HG03457 (cell line): ENCODE results near the gene RABAC1.

Source experiments
- ATAC-seq: cut with Tn5 transposase; IDR thresholded peaks from one replicate; pipeline ENCODE4 v1.9.1; 2021; ENCODE audit warnings: moderate number of reproducible peaks; ENCODE audit not compliant: unreplicated experiment

Gene RABAC1

DNA sequence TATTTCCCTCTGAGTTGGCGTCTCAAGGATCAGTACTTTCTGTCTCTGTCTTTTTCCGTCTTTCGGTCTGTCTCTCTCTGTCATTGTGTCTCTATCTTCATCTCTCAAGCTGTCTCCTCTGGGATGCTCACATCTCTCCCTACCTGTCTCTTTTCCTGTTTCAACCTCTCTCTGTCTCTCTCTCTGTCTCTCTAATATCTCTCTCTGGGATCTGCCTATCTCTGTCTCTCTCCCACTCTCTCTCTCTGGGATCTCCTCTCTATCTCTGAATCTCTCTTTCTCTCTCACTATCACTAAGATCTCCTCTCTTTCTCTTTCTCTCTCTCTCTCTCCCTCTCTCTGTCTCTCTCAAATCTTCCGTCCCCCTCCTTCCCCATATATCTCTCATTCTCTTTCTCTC, 30.9 kb upstream of the RABAC1 start:
- ATAC-seq = no peak

DNA sequence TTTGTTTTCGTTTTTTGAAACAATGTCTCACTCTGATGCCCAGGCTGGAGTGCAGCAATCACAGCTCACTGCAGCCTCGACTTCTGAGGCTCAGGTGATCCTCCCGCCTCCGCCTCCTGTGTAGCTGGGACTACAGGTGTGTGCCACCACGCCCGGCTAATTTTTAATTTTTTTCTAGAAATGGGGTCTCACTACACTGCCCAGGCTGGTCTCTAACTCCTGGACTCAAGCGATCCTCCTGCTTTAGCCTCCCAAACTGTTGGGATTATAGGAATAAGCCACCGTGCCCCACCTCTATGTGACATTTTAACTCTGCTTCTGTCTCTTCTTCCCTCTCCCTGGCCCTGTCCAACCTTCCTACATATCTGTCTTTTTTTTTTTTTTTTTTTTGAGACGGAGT, 29.8 kb upstream of the RABAC1 start:
- no peak for ATAC-seq

DNA sequence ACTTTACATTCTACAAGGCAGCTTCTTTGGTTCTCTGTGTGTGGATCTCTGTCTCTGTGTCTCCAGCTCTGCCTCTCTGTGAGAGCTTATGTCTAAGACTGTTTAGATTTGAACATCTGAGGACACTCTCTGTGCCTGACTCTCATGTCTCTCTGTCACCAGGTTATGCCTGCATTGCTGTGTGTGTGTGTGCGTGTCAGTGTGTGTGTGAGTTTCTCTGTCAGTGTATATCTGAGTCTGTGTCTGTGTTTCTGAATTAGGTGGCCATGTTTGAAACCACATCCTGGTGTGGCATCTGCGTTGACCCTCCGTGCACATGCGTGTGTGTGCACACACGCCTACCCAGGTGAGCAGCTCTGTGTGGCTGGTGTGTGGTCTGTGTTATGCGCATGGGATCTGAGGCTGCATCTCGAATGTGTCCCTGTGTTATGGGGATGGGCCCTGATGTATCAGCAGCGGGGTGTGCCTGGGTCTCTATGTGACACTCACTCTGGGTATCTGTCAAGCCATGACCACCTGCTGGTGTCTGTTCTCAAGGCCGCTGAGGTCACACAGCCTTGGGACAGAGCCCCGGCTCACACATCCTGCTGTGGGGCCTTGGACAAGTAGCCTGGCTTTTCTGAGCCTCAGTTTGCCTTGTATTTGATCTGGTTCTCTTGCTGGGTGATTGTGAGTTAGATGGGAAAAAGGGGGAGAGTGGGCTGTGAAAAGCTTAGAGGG, 28.2 kb upstream of the RABAC1 start:
- no peak for ATAC-seq

DNA sequence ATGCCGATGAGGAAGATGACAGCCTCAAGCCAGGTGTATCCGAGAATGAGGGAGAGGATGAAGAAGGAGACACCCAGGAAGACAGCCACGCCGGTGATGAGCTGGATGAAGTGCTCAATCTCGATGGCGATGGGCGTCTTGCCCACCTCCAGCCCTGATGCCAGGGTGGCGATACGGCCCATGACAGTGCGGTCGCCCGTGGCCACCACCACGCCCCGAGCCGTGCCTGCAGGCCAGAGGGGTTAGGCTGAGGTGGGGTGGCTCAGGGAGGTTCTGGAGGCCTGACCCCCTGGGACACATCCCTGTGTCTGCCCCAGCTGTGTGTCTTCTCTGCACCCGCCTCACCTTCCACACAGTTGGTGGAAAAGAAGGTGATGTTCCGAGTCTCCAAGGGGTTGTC, 25.8 kb upstream of the RABAC1 start:
- ATAC-seq = no peak

DNA sequence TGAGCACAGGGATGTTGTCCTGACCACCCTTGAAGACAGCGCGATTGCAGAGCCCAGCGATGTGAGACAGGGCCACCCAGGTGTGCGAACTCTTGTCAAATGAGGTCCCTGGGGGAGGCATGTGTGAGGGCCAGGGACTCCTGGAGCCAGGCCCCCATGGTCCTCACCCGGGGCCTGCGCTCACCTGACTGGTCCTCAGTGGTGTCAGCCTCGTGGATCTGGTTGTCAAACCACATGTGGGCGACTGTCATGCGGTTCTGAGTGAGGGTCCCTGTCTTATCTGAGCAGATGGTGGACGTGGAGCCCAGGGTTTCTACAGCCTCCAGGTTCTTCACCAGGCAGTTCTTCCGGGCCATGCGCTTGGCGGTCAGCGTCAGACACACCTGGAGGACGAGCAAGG, 22.6 kb upstream of the RABAC1 start:
- ATAC-seq = no peak

DNA sequence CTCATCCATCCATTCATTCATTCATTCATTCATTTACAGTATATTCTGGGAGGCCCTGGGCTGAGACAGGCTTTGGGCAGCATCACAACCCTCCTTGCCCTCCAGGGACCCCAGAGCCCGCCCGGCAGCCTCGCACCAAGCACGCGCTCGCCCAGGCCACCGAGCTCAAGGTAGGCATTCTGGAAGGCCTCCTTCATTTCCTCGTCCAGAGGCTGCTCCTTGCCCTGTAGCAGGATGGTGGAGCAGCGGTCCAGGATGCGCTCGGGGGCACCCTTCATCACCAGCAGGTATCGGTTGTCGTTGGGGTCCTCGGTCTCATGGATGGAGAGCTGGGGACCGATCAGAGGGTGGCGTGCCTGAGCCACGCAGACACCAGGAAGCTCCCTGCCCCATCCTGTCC, 19.3 kb upstream of the RABAC1 start:
- no peak for ATAC-seq

DNA sequence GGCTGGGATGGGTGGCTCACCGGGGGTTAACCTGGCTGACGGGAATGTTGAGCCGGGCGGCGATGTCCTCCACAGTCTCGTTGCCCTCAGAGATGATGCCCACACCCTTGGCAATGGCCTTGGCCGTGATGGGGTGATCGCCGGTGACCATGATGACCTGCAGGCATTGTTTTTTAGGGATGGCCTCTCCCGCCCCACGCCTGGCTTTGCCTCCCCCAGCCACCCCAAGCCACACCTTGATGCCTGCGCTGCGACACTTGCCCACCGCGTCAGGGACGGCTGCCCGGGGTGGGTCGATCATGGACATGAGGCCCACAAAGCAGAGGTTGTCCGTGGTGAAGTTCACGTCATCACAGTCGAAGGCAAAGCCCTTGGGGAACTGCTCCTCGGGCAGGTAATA, 18.8 kb upstream of the RABAC1 start:
- ATAC-seq = no peak

DNA sequence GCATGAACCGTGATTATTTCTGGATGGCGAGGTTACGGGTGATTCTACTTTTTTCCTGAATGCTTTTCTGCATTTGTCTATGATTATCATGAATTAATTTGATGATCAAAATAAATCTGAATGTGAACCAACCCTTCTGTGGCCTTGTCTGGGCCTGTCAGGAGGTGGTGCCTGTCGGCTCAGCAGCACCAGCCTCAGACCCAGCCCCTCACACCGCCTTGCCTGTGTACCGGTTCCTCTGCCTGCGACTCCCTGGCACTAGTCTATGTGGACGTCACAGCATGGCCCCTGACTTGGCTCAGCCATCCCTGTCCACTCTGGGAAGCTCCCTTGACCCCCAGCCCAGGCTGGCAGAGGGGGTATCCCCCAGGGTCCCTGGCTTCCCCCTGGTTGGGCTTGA, 15.5 kb upstream of the RABAC1 start:
- ATAC-seq = no peak

DNA sequence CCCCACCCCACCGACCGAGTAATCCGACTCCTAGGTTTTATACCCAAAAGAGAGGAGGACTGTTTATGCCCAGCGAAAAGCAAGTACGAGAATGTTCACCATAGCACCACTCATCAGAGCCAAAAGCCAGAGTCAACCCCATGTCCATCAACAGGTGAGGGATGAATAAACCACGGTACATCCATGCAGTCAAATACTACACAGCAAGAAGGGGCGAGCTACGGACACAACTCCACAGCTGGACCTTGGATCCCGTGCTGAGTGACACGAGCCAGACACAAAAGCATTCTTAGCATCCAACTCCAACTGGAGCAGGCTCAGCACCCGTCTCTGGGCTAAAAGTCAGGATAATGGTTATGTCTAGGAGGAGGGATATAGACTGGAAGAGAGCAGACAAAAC, 12.2 kb upstream of the RABAC1 start:
- no peak for ATAC-seq

DNA sequence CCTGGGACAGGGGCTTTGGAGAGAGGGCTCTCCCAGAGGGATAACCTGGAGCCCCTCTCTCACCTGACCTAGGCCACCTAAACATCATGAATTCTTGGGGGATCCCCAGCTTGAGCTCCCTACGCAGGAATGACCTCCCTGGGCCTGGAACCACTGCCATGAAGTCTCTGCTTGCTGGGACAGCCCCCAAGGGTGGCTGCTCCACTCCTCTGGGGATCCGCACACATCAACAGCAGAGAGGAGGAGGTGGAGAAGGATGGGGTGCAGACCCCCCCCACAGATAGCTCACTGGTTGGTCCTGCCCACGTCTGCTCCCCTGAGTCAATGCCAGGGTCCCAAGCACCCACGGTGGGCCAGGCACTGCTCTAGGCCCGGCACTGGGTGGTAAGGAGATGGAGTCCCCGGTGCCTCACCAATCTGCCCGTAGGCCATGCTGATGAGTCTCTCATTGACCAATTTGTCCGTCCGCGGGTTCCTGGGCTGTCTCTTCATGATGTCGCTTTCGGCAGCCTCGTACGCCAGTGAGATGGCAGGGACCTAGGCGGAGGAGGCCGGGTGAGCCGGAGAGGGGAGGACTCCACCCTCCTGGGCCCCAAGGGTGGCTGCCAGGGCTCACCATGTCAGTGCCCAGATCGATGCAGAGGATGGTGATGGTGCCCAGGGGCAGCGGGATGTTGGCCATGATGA, 10.8 kb upstream of the RABAC1 start:
- no peak for ATAC-seq

DNA sequence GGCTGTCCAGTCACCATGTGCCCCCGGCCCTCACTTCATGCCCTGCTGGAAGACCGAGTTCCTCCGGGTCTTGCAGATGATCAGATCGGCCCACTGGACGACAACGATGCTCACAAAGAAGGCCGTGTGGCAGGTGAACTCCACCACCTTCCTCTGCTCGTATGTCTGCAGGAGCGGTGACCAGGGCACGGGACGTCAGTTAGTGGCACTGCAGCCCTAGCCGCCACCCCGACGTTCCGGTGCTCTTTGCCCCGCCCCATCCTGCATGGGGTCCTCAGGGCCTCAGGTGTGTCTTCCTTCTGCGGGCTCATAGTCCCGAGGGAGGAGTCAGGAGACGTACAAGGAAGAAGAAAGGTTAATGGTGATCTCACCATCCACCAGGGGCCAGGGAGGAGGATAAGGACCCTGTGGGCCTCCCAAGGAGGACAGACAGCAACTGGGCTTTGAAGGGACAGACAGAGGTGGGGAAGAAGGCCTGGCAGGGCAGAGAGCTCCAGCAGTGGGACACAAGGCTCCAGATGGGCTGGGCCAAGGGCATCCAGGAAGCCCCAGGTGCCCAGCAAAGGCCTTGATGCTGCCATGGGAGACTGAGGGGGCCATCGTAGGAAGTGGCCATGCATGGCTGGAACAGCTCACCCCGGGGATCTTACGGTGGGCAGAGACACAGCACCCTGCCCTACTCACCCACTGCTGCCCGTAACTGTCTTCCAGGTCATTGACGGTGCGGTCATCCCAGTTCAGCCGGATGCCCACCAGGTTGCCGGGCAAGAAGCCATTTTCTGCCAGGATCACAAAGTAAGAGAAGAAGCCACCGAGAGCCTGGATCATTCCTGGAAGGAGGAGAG, 9.9 kb upstream of the RABAC1 start:
- no peak for ATAC-seq

DNA sequence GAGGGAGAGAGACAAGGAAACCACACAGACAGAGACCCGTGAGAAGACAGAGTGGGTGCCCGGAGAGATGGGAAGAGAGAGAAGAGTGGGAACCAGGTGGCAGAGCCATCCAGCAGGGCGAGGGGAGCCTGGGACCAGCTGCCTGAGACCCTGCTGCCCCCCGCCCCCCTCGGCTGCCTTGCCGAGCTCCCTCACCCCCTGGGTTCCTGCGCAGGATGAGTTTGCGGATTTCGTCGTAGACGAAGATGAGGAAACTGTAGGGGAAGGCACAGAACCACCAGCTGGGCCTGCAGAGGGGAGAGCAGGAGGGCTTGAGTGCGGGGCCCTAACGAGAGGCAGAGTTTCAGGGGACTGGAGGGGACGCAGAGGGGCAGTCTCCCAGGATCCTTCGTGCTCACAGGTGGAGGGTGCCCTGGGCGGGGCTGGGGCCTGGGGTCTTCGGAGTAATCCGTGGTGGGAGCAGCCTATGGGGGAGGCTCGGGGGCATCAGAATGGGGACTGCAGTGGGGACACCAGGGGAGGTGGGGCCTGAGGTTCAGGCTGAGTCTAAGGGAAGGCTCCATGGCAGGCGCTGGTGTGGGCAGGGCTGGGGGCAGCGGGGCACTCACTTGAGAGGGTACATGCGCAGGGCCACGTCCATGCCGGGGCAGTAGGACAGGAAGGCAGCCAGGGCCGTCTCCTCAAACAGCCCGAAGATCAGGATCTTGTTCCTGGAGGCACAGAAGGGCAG, 8.1 kb upstream of the RABAC1 start:
- ATAC-seq = no peak

DNA sequence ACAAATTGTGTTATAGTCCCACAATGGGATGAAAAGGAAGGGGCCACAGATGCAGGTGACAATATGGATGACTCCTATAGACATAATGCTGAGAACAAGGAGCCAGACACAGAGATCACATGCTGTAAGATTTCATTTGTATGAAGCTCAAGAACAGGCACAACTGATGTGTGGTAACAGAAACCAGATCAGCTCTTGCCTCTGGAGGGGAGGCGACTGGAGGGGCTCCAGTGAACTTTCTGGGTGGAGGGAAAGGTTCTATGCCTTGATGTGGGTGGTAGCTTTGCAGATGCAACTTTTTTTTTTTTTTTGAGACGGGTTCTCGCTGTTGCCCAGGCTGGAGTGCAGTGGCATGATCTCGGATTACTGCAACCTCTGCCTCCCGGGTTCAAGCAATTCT, 6.0 kb upstream of the RABAC1 start:
- no peak for ATAC-seq

DNA sequence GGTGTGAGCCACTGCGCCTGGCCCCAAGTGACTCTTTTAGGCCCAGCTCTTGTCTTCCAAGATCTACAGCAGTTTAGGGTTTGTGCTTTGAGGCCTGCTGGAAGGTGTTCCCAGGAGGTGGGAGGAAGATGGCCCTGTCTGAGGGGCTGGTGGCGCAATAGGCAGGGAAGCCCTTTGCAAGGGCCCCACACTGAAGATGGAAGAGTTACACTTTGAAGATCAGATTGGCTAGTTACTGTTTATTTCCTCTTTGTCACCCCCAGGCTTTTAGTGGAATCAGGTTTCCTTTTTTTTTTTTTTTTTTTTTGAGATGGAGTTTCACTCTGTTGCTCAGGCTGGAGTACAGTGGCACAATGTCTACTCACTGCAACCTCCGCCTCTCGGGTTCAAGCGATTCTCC, 1.9 kb upstream of the RABAC1 start:
- no peak for ATAC-seq

DNA sequence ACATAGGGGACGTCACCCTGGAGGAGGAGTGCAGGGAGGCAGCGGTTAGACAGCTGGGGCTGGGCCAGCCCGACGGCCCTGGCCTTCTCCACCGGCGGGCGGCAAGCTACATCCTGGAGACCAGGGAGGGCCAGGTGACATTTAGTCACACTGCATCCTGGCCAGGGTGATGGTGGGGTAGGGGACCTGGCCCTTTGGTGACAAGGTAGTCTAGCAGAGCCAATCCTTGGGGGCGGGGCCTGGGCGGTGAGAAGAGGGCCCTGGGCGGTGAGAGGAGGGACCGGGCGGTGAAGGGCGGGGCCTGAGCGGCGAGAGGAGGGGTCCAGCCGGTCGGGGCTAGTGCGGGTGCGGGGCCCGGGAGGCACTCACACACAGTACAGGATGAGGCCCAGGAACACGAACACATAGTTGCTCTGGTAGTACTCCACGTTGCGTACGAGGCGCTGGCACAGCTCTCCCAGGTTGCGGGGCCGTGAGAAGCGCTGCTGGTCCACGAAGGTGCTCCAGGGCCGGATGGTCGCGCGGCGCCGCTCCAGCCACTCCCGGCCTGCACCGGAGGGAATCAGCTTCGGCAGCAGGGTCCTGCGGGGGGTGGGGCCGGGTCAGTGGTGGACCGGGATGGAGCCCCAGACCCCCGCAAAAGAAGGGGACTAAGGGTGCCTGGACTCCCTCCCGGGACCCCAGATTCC, 610 bp downstream of the RABAC1 start:
- no peak for ATAC-seq

DNA sequence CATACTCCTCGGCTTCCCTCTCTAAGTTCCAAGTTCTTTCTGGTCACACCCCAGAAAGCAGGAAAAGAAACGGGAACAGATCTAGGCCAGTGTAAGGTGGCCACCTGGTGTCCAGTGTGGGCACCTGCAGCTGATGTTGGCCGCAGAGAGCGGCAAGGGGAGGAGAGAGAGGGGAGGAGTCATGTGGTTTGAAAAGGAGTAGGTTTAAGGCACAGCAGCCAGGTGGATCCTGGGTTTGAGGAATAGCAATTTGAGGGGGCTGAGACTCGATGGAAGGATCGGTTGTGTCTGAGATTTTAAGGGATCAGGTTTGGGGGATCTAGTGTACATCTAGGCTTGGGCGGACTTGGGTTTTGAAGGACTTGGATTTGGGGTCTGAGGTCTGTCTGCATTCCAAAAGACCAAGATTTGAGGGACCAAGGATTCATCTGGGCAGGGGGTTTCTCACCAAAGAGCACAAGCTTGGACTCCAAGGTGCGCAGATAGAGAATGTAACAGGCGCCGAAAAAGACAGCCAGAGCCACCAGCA, 1.2 kb downstream of the RABAC1 start:
- ATAC-seq = no peak

DNA sequence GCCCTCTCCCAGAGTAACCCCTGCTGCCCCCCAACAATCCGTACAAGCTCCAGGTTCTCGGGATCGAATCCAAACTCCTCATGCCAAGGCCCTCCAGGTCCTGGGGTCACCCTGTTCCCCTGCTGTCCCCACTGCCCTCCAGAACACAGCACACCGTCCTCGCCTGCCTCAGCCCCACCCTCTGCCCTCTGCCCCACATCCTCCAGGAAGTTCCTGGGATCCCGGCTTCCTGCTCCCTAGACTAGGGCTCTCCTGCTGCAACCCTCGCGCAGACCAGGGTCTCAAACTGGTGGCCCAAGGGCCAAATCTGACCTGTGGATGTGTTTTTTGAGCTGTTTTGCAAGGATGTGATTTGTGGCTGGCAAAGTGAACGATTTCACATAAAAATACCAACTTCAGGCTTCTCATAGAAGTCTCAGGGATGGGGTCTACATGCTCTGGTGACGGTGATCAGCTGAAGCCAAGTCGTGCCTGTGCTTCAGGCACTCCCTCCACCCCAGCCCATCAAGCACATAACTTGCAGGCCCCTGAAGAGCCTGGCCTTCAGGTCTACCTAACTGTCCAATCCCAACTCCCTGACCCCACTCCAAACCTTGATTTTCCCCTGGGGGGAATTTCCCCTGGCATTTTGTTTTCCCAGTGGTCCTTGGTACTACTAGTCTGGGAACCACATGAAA, 1.8 kb downstream of the RABAC1 start:
- no peak for ATAC-seq

DNA sequence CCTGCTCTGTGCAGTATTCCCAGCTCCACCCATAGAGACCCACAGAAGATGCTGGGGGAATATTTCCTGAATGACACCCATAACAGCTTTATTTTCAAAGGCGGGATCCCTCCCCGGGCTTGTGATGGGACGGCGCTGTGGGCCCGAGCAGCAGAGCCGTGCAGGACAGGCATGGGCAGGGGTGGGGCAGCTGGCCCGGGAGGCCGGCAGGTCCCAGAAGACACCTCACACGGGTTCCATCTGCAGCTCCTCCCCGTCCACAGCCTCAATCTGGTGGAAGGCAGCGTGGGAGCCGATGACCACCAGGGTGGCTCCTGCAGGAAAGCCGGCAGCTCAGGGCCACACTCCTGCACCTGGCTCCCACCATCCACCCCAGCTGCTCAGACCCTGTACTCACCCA, 2.5 kb downstream of the RABAC1 start:
- ATAC-seq = no peak

DNA sequence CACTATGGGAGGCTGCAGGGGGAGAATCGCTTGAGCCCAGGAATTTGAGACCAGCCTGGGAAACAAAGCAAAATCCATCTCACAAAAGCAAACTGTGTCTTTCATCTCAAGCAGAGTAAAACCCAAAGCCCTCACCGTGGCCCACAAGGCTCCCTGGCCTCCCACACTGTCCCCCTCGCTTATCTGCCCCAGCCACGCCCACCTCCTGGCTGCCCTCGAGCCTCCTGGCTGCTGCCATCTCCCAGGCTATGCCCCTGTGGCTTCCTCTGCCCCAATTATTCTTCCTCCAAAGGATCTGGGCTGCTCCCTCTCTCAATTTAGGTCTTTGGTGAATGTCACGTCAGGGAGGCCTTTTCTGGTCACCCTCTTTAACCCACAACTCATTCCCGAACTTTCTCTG, 3.6 kb downstream of the RABAC1 start:
- no peak for ATAC-seq

DNA sequence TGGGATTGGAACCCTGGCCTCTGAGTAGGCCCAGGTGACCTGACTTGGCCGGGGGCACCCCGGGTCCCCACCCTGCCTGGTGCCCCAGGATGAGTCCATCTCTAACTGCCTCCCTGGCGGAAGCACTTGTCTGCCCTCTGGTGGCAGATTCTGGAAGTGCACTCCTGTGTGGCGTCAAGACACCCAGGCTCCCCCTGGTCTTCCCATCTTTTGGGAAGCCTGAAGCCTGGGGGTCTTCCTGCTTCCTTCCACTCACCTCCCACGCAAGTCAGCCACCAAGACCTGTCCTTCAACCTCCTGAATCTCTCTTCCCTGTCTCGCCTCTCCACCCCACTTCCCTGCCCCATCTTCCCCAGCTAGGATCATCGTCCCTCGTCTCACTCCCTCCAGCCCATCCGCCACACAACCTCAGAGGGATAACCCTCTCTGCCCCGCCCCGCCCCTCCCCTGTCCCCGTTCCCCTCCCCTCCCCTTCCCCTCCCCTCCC, 7.4 kb downstream of the RABAC1 start:
- ATAC-seq = no peak
